HG03558 (cell line): ENCODE measurements around the gene AKT1S1.

Experiments
- ATAC-seq: cut with Tn5 transposase; IDR thresholded peaks from one replicate; pipeline ENCODE4 v1.9.1; 2021; ENCODE audit warnings: moderate number of reproducible peaks; ENCODE audit not compliant: unreplicated experiment; ENCODE audit errors: extremely low read depth

AKT1S1 gene

GRCh38 chr19:49871349-49871985, 5.7 kb downstream of the AKT1S1 start:
- ATAC-seq: no peak

- ATAC-seq: no peak
These were observed 6.8 kb downstream of the AKT1S1 start for GRCh38 chr19:49870309-49870901.

- no peak for ATAC-seq
These were observed 7.5 kb downstream of the AKT1S1 start for GRCh38 chr19:49869484-49870308.

- ATAC-seq: no peak
These were observed 8.1 kb downstream of the AKT1S1 start for GRCh38 chr19:49869009-49869483.

- no peak for ATAC-seq
These were observed 10.0 kb downstream of the AKT1S1 start, which contains the start of gene PNKP for GRCh38 chr19:49866933-49867782. Gene PNKP (minus strand): TSS chr19:49867576. CDS start chr19:49867204, 372 bp downstream.

GRCh38 chr19:49864890-49865289, 12.3 kb downstream of the AKT1S1 start:
- no peak for ATAC-seq

- no peak for ATAC-seq
These were observed 13.2 kb downstream of the AKT1S1 start for GRCh38 chr19:49863935-49864320.

- no peak for ATAC-seq
These were observed 13.8 kb downstream of the AKT1S1 start for GRCh38 chr19:49863254-49863934.

- ATAC-seq: no peak
These were observed 14.5 kb downstream of the AKT1S1 start for GRCh38 chr19:49862391-49863253.

GRCh38 chr19:49861541-49862378, 15.4 kb downstream of the AKT1S1 start:
- ATAC-seq: no peak

GRCh38 chr19:49861107-49861506, 16.0 kb downstream of the AKT1S1 start:
- ATAC-seq: no peak

GRCh38 chr19:49860336-49861102, 16.6 kb downstream of the AKT1S1 start:
- ATAC-seq: no peak

GRCh38 chr19:49859682-49860335, 17.3 kb downstream of the AKT1S1 start:
- no peak for ATAC-seq

- no peak for ATAC-seq
These were observed 18.8 kb downstream of the AKT1S1 start for GRCh38 chr19:49858088-49858985.

- ATAC-seq: no peak
These were observed 19.4 kb downstream of the AKT1S1 start for GRCh38 chr19:49857838-49858087.
